OCI-LY3 (cell line): ENCODE measurements around the gene FMR1NB.

Experiments used
- H2AFZ ChIP-seq: fragments of 200-600, 300-600 bp; shearing (Covaris generic); 2 replicates; pipeline ENCODE4 v1.6.0; 2014; ENCODE audit warnings: antibody characterized with exemption, low read depth, low read length
- H3K27ac ChIP-seq: fragments of 200-600, 300-600 bp; sonication (generic); 2 replicates; pipeline ENCODE4 v1.5.1; 2014; ENCODE audit warnings: mild to moderate bottlenecking, low read length, moderate library complexity, mixed read lengths
- H3K27me3 ChIP-seq: fragments of 200-600, 300-600 bp; sonication (generic); 2 replicates; pipeline ENCODE4 v1.6.1; 2014; ENCODE audit warnings: low read depth, low read length, mixed read lengths
- H3K36me3 ChIP-seq: fragments of 200-600, 300-600 bp; sonication (generic); replicated peaks from 2 replicates; pipeline ENCODE3; 2014; ENCODE audit warnings: low read depth, low read length, mixed read lengths
- H3K4me1 ChIP-seq: fragments of 300-600, 200-600 bp; sonication (generic); 2 replicates; pipeline ENCODE4 v1.6.1; 2014; ENCODE audit warnings: low read length, mixed read lengths
- H3K4me2 ChIP-seq: fragments of 200-600, 300-600 bp; sonication (generic); 2 replicates; pipeline ENCODE4 v1.6.1; 2014; ENCODE audit warnings: low read length, mixed read lengths
- H3K4me3 ChIP-seq: fragments of 300-600, 200-600 bp; sonication (generic); 2 replicates; pipeline ENCODE4 v1.5.1; 2014; ENCODE audit warnings: antibody characterized with exemption, mild to moderate bottlenecking, low read length, moderate library complexity
- H3K79me2 ChIP-seq: fragments of 300-600, 200-600 bp; shearing (Covaris generic); 2 replicates; pipeline ENCODE4 v1.6.1; 2014; ENCODE audit warnings: mild to moderate bottlenecking, low read length, mixed read lengths
- H3K9ac ChIP-seq: fragments of 300-600, 200-600 bp; shearing (Covaris generic); 2 replicates; pipeline ENCODE4 v1.6.0; 2014; ENCODE audit warnings: mild to moderate bottlenecking, low read length, moderate library complexity
- H3K9me3 ChIP-seq: fragments of 200-600, 300-600 bp; shearing (Covaris generic); 2 replicates; pipeline ENCODE4 v1.6.1; 2014; ENCODE audit warnings: low read length, mixed read lengths; ENCODE audit not compliant: insufficient read depth
- H4K20me1 ChIP-seq: fragments of 200-600, 300-600 bp; sonication (generic); 2 replicates; pipeline ENCODE4 v1.6.1; 2016; ENCODE audit warnings: low read length, mixed read lengths; ENCODE audit not compliant: insufficient read depth
- CTCF ChIP-seq: fragments of 200-600, 300-600 bp; sonication (generic); IDR thresholded peaks from 2 replicates; pipeline ENCODE4 v1.5.1; 2014; ENCODE audit warnings: antibody characterized with exemption, low read length, low read depth
- EZH2phosphoT487 ChIP-seq: fragments of 200-600 bp; shearing (Covaris generic); IDR thresholded peaks from 2 replicates; pipeline ENCODE4 v1.6.1; 2018; ENCODE audit warnings: antibody characterized with exemption, mixed run types, low read depth

Gene FMR1NB

GRCh38 chrX:148069759-148070503 is 88.8 kb downstream of the FMR1NB start:
- H3K79me2 ChIP-seq: no peaks in the 10 kb centered on the region
- no peak for TF ChIP-seq EZH2phosphoT487
- no peak for TF ChIP-seq CTCF
- H3K9me3 ChIP-seq: no peaks in the 10 kb centered on the region
- H3K27ac ChIP-seq: peak overlapping the region; percentile 31; the same call in 1 of the 2 replicates
- peak overlapping the region; percentile 47 for H3K4me2 ChIP-seq
- H3K27me3 ChIP-seq: no peaks in the 10 kb centered on the region
- H2AFZ ChIP-seq: no peak overlapping the region
- H3K4me1 ChIP-seq: peaks cover 16% of the 10 kb centered on the region
- H3K36me3 ChIP-seq: no peaks in the 10 kb centered on the region
- H4K20me1 ChIP-seq: no peaks in the 10 kb centered on the region
- H3K9ac ChIP-seq: no peak overlapping the region
- peak overlapping the region; percentile 21; the same call in 1 of the 2 replicates for H3K4me3 ChIP-seq

GRCh38 chrX:148070504-148070877 is 89.4 kb downstream of the FMR1NB start:
- Histone ChIP-seq H3K9me3 (no peaks in the 10 kb centered on the region), H3K4me2 (peak overlapping the region; percentile 47), H3K4me3 (no peak overlapping the region), H2AFZ (no peak overlapping the region), H3K9ac (no peak overlapping the region), H4K20me1 (no peaks in the 10 kb centered on the region), H3K27ac (no peak overlapping the region), H3K79me2 (no peaks in the 10 kb centered on the region), H3K36me3 (no peaks in the 10 kb centered on the region), H3K4me1 (peaks cover 16% of the 10 kb centered on the region), H3K27me3 (no peaks in the 10 kb centered on the region)
- no peak for TF ChIP-seq EZH2phosphoT487
- peak; percentile 24 for TF ChIP-seq CTCF
